ENCODE data around the gene NRXN3. TPM values are rescaled to one million over a fixed set of nuclear protein-coding genes. Genes with fewer than 3 reads are reported as not detected.

Gene NRXN3
- total and polyA plus RNA-seq, 2 of the 13 experiments (the other 11 are each of a cell fraction or from before 2014, with no cell fraction given) = 0.03 TPM; not detected in 1

DNA sequence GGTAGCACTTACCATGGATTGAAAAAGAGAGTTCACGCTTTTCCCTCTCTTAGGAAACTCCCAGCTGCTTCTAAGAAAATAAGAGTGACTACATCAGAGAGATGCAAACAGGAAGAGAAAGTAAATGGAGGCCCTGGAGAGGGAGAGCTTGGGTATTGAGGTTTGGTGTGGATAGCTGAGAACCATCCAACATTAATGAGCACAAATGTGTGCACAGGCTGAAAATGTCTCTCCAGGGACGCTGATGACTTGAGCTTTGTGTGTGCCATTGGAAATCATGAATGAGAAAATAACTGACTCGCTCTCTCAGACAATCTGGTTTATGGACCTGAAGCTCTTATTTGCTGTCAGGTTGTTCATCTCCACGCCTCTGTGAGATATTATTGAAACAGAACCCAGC, 318.8 kb downstream of the NRXN3 start:
- Histone ChIP-seq H2AFZ (ENCODE audit: low read length) (no peak overlapping the region), H3K27me3 (ENCODE audit: control insufficient read depth in 1 of 2, insufficient read depth in 2 of 2, low read length in 2 of 2) (no peaks in the 10 kb centered on the region), H3K4me1 (ENCODE audit: insufficient read depth, low read length) (no peaks in the 10 kb centered on the region), H3K4me3 (replicated peaks in 1 of 3; ENCODE audit: insufficient read depth in 1 of 3, low read depth in 2 of 3, low read length in 3 of 3) (no peak overlapping the region), H3K4me2 (ENCODE audit: low read depth, low read length) (no peak overlapping the region), H4K20me1 (ENCODE audit: insufficient read depth, low read length) (no peaks in the 10 kb centered on the region), H3K9me3 (ENCODE audit: low read length) (no peaks in the 10 kb centered on the region), H3K79me2 (ENCODE audit: insufficient read depth, low read length) (no peaks in the 10 kb centered on the region), H3K9ac (ENCODE audit: insufficient read depth, low read depth, low read length) (no peak overlapping the region), H3K27ac (ENCODE audit: extremely low read length, insufficient read depth, low read length) (no peak overlapping the region), H3K36me3 (replicated peaks in 1 of 2; ENCODE audit: control insufficient read depth in 1 of 2, insufficient read depth in 2 of 2, low read length in 2 of 2) (no peaks in the 10 kb centered on the region)
- intact Hi-C loops (cut with micrococcal nuclease; ENCODE audit: unreplicated experiment) (no loop called here), in situ Hi-C loops (cut with HindIII; ENCODE audit: extremely low pct_ligation_motif_present, low pct_unique_long_range_greater_than_20kb) (no loop called here)
- no TSS peak for BruUV-seq (replicated peaks)
- CTCF ChIA-PET (ENCODE audit: low intra/inter-chr PET ratio, low total read pairs) = no interaction called here
- POLR2A ChIA-PET = no interaction called here
- no peak for FAIRE-seq
- TF ChIP-seq TBP (CRISPR knock-in tag; IDR thresholded peaks at IDR 0.05) (no peak), ZMYM4 (CRISPR knock-in tag; IDR thresholded peaks at IDR 0.05) (no peak), MATR3 (CRISPR knock-in tag; IDR thresholded peaks at IDR 0.05) (no peak), SMAD9 (CRISPR knock-in tag; IDR thresholded peaks at IDR 0.05) (no peak), FOXC1 (CRISPR knock-in tag; IDR thresholded peaks at IDR 0.05; ENCODE audit: borderline replicate concordance) (no peak), ELF4 (CRISPR knock-in tag; IDR thresholded peaks at IDR 0.05; ENCODE audit: borderline replicate concordance) (no peak)
- TF ChIP-seq, protein P1, sequence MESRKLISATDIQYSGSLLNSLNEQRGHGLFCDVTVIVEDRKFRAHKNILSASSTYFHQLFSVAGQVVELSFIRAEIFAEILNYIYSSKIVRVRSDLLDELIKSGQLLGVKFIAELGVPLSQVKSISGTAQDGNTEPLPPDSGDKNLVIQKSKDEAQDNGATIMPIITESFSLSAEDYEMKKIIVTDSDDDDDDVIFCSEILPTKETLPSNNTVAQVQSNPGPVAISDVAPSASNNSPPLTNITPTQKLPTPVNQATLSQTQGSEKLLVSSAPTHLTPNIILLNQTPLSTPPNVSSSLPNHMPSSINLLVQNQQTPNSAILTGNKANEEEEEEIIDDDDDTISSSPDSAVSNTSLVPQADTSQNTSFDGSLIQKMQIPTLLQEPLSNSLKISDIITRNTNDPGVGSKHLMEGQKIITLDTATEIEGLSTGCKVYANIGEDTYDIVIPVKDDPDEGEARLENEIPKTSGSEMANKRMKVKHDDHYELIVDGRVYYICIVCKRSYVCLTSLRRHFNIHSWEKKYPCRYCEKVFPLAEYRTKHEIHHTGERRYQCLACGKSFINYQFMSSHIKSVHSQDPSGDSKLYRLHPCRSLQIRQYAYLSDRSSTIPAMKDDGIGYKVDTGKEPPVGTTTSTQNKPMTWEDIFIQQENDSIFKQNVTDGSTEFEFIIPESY (CRISPR knock-in tag; IDR thresholded peaks at IDR 0.05) = no peak
- TF ChIP-seq, protein P2, sequence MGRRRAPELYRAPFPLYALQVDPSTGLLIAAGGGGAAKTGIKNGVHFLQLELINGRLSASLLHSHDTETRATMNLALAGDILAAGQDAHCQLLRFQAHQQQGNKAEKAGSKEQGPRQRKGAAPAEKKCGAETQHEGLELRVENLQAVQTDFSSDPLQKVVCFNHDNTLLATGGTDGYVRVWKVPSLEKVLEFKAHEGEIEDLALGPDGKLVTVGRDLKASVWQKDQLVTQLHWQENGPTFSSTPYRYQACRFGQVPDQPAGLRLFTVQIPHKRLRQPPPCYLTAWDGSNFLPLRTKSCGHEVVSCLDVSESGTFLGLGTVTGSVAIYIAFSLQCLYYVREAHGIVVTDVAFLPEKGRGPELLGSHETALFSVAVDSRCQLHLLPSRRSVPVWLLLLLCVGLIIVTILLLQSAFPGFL (CRISPR knock-in tag; IDR thresholded peaks at IDR 0.05) = no peak
- TF ChIP-seq, protein P3, sequence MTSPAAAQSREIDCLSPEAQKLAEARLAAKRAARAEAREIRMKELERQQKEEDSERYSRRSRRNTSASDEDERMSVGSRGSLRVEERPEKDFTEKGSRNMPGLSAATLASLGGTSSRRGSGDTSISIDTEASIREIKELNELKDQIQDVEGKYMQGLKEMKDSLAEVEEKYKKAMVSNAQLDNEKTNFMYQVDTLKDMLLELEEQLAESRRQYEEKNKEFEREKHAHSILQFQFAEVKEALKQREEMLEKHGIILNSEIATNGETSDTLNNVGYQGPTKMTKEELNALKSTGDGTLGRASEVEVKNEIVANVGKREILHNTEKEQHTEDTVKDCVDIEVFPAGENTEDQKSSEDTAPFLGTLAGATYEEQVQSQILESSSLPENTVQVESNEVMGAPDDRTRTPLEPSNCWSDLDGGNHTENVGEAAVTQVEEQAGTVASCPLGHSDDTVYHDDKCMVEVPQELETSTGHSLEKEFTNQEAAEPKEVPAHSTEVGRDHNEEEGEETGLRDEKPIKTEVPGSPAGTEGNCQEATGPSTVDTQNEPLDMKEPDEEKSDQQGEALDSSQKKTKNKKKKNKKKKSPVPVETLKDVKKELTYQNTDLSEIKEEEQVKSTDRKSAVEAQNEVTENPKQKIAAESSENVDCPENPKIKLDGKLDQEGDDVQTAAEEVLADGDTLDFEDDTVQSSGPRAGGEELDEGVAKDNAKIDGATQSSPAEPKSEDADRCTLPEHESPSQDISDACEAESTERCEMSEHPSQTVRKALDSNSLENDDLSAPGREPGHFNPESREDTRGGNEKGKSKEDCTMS (CRISPR knock-in tag; conservative IDR thresholded peaks at IDR 0.05) = no peak
- under 1% methylated on average over 4 of the region's 4 CpGs for WGBS (ENCODE audit: low lambda C conversion rate)
- no peak for ATAC-seq
- DNase-seq (ENCODE audit: low spot score) = no peak

Measured in HepG2 (cell line).